Activated naive CD8-positive, alpha-beta T cell treated with anti-CD3 and anti-CD28 coated beads, Interleukin-2, amount 50 U/mL, for 16 hours (primary cell): ENCODE measurements around the gene ARHGEF18.
"Not testable (repeated sequence)": the region's sequence is repeated elsewhere in the genome, so short reads cannot be mapped to it uniquely, and the experiment has no call there.

Experiments
- DNase-seq: peaks from one replicate; pipeline ENCODE4 v3.0.0-alpha.2; 2020; ENCODE audit warnings: low read depth, low spot score

Gene ARHGEF18

GRCh38 chr19:7348587-7349230 is at the start of gene ARHGEF18:
TSS of gene ARHGEF18 (plus strand) at chr19:7348937. CDS start at chr19:7362891, 13,954 bp downstream.
- no peak for DNase-seq

GRCh38 chr19:7301525-7301924 is 47.2 kb upstream of the ARHGEF18 start:
- no peak for DNase-seq

DNA sequence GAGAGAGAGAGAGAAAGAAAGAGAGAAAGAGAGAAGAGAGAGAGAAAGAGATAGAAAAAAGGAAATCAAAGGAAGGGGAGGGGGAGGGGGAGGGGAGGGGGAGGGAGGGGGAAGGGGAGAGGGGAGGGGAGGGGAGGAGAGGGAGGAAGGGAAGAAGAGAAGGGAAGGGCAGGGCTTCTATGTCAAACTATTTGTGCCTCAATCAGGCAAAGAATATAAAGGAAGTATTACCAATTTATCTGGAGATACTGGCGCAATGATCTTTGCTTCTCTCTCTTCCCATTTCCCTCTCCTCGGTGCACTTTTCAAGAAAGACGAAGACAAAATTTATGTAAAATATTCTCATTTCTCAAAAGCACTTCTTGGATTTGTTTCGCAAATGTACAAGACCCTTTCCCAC is 45.3 kb upstream of the ARHGEF18 start:
- no peak for DNase-seq

DNA sequence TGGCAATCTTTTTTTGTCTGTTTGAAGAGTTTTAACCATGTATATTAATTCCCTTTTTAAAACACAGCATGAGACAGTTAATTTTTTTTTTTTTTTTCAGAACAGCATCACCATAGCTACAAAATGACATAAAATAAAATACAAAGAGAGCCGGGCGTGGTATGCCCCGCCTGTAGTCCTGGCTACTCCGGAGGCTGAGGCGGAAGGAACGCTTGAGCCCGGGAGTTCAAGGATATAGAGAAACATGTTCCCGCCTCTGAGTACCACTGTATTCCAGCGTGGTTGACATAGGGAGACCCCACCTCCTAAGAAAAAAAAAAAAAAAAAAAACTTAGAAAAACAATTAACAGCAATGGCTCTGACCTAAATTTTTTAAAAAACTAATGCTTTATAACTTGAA is 44.5 kb upstream of the ARHGEF18 start:
- DNase-seq = no peak

GRCh38 chr19:7307590-7308218 is 41.0 kb upstream of the ARHGEF18 start:
- DNase-seq = no peak

DNA sequence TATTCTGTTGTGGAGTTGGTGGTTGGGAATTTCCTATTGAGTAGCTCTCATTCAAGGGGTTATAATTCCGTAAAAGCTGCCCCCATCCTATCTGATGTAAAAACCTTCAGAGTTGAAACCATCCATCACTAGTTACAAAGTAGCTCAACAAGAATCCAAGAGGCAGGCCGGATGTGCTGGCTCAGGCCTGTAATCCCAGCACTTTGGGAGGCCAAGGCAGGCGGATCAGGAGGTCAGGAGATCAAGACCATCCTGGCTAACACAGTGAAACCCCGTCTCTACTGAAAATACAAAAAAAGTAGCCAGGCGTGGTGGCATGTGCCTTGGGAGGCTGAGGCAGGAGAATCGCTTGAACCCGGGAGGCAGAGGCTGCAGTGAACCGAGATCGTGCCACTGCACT is 40.4 kb upstream of the ARHGEF18 start:
- not testable (repeated sequence) for DNase-seq

DNA sequence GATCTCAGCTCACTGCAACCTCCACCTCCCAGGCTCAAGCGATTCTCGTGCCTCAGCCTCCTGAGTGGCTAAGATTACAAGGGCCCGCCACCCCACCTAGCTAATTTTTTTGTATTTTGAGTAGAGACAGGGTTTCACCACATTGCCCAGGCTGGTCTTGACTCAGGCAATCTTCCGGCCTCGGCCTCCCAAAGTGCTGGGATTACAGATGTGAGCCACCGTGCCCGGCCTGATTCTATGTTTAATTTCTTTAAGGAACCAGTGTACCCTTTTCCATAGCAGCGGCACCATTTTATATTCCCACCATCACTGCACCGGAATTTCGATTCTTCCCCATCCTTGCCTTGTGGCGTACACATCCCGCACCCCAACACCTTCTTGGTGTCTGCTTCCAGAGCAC is 36.8 kb upstream of the ARHGEF18 start:
- DNase-seq = no peak

DNA sequence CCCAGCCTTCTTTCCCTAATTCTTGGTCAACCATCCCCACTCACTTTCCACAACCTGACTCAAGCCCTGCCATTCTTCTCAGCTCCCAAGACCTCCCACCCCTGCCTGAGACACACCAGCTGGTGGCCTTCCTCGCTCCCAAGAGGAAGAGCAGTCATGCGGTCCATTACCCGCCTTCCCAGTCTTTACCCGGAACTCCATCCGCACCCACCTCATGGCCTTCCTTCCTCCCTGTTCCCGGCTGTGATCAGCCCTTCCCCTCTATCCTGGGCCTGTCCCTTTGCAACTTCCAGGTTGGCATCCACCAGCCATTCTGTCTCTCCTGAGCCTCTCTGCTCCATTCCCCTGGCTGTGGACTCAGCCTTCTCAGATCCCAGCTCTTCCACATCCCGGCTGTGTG is 35.9 kb upstream of the ARHGEF18 start:
- no peak for DNase-seq

- DNase-seq = no peak
Measured at GRCh38 chr19:7318176-7318575, 30.6 kb upstream of the ARHGEF18 start.

DNA sequence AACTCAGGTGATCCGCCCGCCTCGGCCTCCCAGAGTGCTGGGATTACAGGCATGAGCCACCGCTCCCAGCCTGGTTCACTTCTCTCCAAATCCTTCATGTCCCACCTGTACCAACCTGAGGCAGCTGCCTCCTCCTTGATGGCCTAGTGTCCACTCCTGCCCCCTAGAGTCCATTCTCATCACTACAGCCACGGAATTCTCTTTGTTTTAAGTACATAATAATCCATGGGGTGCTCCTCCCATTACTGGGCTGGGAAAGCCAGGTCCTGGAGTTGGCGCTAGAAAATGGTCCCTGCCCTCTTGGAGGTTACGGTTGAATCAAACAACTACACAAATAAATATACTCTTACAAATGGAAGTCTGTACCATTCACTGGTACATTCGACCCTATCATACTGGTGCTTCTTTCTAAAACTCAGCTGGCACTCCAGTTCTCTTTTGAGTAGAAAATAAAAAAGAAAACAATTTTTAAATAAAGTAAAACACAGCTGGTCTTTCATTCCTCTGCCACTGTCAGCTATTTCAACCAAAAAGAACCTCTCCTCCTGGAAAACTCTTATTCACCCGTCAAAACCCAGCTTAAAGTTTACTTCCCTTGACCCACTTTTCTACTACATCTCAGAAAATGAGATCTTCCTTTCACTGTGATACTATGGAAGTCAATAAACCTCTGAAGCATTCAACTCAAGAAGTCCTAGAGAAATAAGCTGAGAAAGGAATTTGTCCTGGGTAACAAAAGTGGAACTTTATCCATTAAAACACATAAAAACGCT is 22.4 kb upstream of the ARHGEF18 start:
- no peak for DNase-seq

GRCh38 chr19:7327802-7328201 is 20.9 kb upstream of the ARHGEF18 start:
- DNase-seq = no peak

DNA sequence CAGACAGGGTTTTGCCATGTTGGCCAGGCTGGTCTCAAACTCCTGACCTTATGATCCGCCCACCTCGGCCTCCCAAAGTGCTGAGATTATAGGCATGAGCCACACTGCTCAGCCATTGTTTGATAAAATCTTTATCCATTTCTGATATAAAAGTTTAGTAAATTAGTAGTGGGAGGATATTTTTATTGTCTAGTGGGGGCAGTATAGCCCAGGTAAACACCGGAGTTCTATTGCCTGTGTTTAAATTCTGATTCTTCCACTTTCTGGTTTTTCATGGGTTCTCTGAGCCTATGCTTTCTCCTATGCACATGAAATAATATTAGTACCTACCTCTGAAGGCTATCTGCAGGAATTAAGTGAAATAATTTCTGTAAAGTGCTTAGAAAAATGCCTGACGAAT is 20.1 kb upstream of the ARHGEF18 start:
- DNase-seq = no peak

DNA sequence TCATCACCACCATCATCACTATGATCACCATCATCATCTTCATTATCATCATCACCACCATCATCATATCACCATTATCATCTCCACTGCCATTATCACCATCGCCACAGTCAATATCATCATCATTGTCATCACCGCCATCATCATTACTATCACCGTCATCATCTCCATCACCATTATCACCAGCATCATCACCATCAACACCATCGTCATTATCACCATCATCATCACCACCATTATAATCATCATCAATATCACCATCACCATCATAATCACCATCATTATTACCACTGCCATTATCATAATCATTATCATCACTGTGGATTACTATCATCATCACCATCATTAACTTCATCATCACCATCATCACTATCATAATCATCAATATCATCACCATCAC is 17.3 kb upstream of the ARHGEF18 start:
- DNase-seq = no peak

- no peak for DNase-seq
Measured at GRCh38 chr19:7333198-7334118, 15.3 kb upstream of the ARHGEF18 start.

DNA sequence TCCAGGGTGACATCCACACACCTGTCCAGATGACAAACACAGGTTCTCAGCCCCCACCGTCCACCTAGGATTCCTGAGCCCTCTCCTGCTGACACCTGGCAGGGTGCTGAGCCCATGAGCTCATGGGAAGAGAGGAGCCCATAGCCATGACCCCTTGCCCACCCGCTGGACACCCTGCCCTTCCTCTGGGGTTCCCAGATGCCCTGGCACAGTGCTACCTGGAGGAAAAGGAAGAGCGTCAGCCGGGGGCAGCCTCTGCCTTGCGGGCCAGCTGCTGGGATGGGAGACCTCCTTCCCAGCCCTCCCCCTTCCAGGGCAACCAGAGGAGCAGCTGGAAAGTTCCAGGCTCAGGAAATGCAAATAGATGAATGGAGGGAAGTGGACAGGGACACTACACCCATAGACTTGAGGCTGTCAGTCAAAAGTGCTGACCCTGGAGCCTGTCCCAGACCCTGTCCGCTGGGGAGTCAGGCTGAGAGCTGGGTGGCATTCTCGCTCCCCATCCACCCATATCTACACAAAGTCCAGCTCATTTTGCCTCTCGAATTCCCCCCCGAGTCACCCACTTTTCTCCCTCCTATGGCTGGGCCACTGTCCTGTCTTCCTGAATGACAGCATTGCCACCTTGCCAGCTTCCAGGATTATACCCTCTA is 12.3 kb upstream of the ARHGEF18 start:
- no peak for DNase-seq

GRCh38 chr19:7337380-7338194 is 11.2 kb upstream of the ARHGEF18 start:
- DNase-seq = no peak

DNA sequence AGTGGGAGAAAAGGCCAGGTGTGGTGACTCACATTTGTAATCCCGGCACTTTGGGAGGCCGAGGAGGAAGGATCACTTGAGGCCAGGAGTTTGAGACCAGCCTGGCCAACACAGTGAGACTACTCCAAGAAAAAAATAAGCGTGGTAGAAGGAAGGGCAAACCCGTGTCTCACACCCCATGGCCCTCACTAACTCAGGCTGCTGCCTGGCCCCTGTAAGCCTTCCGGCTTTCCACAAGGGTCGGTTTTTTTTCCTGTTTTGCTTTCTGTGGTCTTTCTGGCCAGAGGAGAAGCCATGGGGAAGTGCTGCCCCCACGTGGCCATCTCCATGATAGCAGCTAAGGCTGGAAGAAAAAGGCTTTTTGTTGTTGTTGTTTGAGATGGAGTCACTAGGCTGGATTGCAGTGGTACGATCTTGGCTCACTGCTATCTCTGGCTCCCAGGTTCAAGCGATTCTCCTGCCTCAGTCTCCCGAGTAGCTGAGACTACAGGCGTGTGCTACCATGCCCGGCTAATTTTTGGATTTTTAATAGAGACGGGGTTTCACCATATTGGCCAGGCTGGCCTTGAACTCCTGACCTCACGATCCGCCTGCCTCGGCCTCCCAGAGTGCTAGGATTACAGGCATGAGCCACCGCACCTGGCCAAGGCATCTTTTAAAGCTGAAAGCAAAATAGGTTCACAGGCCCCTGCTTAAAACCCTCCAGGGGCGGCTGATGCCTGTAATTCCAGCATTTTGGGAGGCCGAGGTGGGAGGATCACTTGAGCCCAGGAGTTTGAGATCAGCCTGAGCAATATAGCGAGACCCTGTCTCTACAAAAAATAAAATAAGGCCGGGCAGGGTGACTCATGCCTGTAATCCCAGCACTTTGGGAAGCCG is 7.5 kb upstream of the ARHGEF18 start:
- DNase-seq = peak; percentile 65

DNA sequence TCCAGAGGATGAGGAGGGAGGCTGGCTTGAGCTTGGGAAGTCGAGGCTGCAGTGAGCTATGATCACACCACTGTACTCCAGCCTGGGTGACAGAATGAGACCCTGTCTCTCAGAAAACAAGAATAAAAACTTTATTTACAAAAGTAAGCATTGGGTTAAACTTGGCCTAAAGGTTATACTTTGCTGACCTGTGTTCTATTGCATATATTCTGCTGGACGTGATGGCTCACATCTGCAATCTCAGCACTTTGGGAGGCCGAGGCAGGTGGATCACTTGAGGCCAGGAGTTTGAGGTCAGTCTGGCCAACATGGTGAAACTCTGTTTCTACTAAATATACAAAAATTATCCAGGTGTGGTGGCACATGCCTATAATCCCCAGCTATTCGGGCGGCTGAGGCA is 6.6 kb upstream of the ARHGEF18 start:
- DNase-seq = no peak

GRCh38 chr19:7346488-7346971 is 2.2 kb upstream of the ARHGEF18 start:
- no peak for DNase-seq
